Esophagus muscularis mucosa (tissue), 4 donors: Measurements from ENCODE around the gene SLITRK3. TPM values are rescaled to one million over a fixed set of nuclear protein-coding genes. Genes with fewer than 3 reads are reported as not detected.

ENCODE experiments used
- DNase-seq: peaks from one replicate; pipeline ENCODE4 v3.0.0-alpha.2; 2017; ENCODE audit errors: extremely low spot score
- H3K27ac ChIP-seq, 4 donors: fragments of 200-600 bp; sonication (generic); replicated peaks in 1 of 4; 1 replicate in 3 of 4; 2 replicates in 1 of 4; pipeline ENCODE4 v1.5.1; 2016 to 2019; ENCODE audit warnings: mild to moderate bottlenecking in 1 of 4
- H3K27me3 ChIP-seq, 4 donors: fragments of 200-600 bp; sonication (generic); one replicate each; pipeline versions ENCODE4 v1.5.1 to v1.6.0; 2016 to 2019
- H3K36me3 ChIP-seq, 4 donors: fragments of 200-600 bp; sonication (generic); one replicate each; pipeline ENCODE4 v1.5.1; 2016 to 2019
- H3K4me1 ChIP-seq, 4 donors: fragments of 200-600 bp; sonication (generic); one replicate each; pipeline ENCODE4 v1.5.1; 2016 to 2019
- H3K4me3 ChIP-seq, 4 donors: fragments of 200-600 bp; sonication (generic); 1 replicate in 2 of 4; 2 replicates in 2 of 4; pipeline ENCODE4 v1.5.1; 2016 to 2019; ENCODE audit warnings: mild to moderate bottlenecking in 4 of 4, moderate library complexity in 1 of 4
- H3K9me3 ChIP-seq, 4 donors: fragments of 200-600 bp; sonication (generic); 1 replicate in 3 of 4; 2 replicates in 1 of 4; pipeline ENCODE4 v1.5.1; 2016 to 2019
- CTCF ChIP-seq, 3 experiments: fragments of 200-600 bp in 2 of 3; fragments of 450-650 bp in 1 of 3; sonication (generic) in 2 of 3; IDR thresholded peaks; one replicate each; pipeline ENCODE4 v1.5.1; 2017 to 2019; ENCODE audit warnings: antibody characterized with exemption in 3 of 3, mild to moderate bottlenecking in 2 of 3, moderate library complexity in 1 of 3
- EP300 ChIP-seq: sonication (generic); formaldehyde crosslinking; IDR thresholded peaks from one replicate; pipeline ENCODE4 v1.6.1; 2017; ENCODE audit warnings: antibody characterized with exemption
- POLR2A ChIP-seq: fragments of 450-650 bp; IDR thresholded peaks from one replicate; pipeline ENCODE4 v1.6.1; 2017; ENCODE audit warnings: antibody characterized with exemption, moderate library complexity, mild to moderate bottlenecking, low read depth
- POLR2AphosphoS5 ChIP-seq, 2 donors: sonication (generic); formaldehyde crosslinking; IDR thresholded peaks; one replicate each; pipeline ENCODE4 v1.6.1; 2017; ENCODE audit warnings: antibody characterized with exemption in 2 of 2
- WGBS: methylation state at CpG from one replicate; pipeline ENCODE4 v1.1.5; 2018; 5-methylcytosine and 5-hydroxymethylcytosine counted together
- intact Hi-C: fragments of 100-400 bp; cut with DNase I; formaldehyde crosslinking; loops from one replicate; pipeline ENCODE4 v1.15.1; 2023
- total RNA-seq, 4 donors: library from RNA; depleted of rRNA; stranded (reverse); fragments of >200 nt; gene quantifications; one replicate each; pipeline versions ENCODE4 v1.1.0 to v1.2.1, GENCODE V29; 2016

The SLITRK3 gene
- total RNA-seq: 10 to 100 TPM; 14.5 to 29.3 (median 16.9) TPM

- no peak for TF ChIP-seq CTCF (IDR thresholded peaks at IDR 0.05)
- TF ChIP-seq POLR2A: no peak
- no peak for TF ChIP-seq EP300
- no peak for TF ChIP-seq POLR2AphosphoS5 (IDR thresholded peaks at IDR 0.05)
- Histone ChIP-seq H3K36me3 (no peaks in the 10 kb centered on the region), H3K4me3 (peak within 1 kb of the TSS; percentile 67 to 74 (median 70)), H3K27me3 (peaks cover 0 to 47% (median 14%) of the 10 kb centered on the region in 4 donors), H3K4me1 (peaks cover 30 to 51% (median 36%) of the 10 kb centered on the region in 4 donors), H3K27ac (peak within 1 kb of the TSS; percentile 85 to 93 (median 89)), H3K9me3 (no peaks in the 10 kb centered on the region)
- no peak for DNase-seq
- whole genome bisulfite sequencing: 1% methylated on average over 37 of the region's 43 CpGs
- intact Hi-C loops: no loop called here
These were observed at the start of gene SLITRK3 for GRCh38 chr3:165195640-165196576. Gene SLITRK3, minus strand, starts transcription at chr3:165196384. Its CDS starts 5,554 bp downstream, at chr3:165190830.

GRCh38 chr3:165243597-165243996, 47.4 kb upstream of the SLITRK3 start:
- intact Hi-C loops: no loop called here
- H3K36me3 ChIP-seq: no peaks in the 10 kb centered on the region
- no peaks in the 10 kb centered on the region for H3K9me3 ChIP-seq
- TF ChIP-seq EP300: no peak
- no peak for TF ChIP-seq POLR2A
- TF ChIP-seq POLR2AphosphoS5 (IDR thresholded peaks at IDR 0.05): no peak
- no peak for TF ChIP-seq CTCF (IDR thresholded peaks at IDR 0.05)
- DNase-seq: no peak
- H3K4me1 ChIP-seq: no peaks in the 10 kb centered on the region
- no peak overlapping the region for H3K4me3 ChIP-seq
- H3K27ac ChIP-seq: no peak overlapping the region
- H3K27me3 ChIP-seq: no peaks in the 10 kb centered on the region

- no peaks in the 10 kb centered on the region for H3K27me3 ChIP-seq
- no peak for DNase-seq
- no peak overlapping the region for H3K27ac ChIP-seq
- no peak overlapping the region for H3K4me3 ChIP-seq
- H3K36me3 ChIP-seq: no peaks in the 10 kb centered on the region
- intact Hi-C loops: no loop called here
- H3K4me1 ChIP-seq: no peaks in the 10 kb centered on the region
- H3K9me3 ChIP-seq: no peaks in the 10 kb centered on the region
- TF ChIP-seq POLR2AphosphoS5 (IDR thresholded peaks at IDR 0.05) (no peak), EP300 (no peak), POLR2A (no peak)
- 96% methylated on average over 5 of the region's 5 CpGs for WGBS
These were observed 37.5 kb upstream of the SLITRK3 start for GRCh38 chr3:165233501-165234195.

- Histone ChIP-seq H3K9me3 (no peaks in the 10 kb centered on the region), H3K27me3 (no peaks in the 10 kb centered on the region), H3K36me3 (no peaks in the 10 kb centered on the region), H3K27ac (no peak overlapping the region), H3K4me3 (no peak overlapping the region), H3K4me1 (no peaks in the 10 kb centered on the region)
- TF ChIP-seq POLR2AphosphoS5 (IDR thresholded peaks at IDR 0.05): no peak
- TF ChIP-seq EP300: no peak
- no peak for TF ChIP-seq CTCF (IDR thresholded peaks at IDR 0.05)
- no peak for TF ChIP-seq POLR2A
- no peak for DNase-seq
- WGBS: 86% methylated on average over 1 of the region's 1 CpG
- intact Hi-C loops: no loop called here
These were observed 29.4 kb upstream of the SLITRK3 start for GRCh38 chr3:165225604-165226003.

GRCh38 chr3:165217739-165218138, 21.6 kb upstream of the SLITRK3 start:
- peaks cover 0 to 54% (median 24%) of the 10 kb centered on the region in 4 donors for H3K4me1 ChIP-seq
- intact Hi-C loops: loop anchor here (10.0 kb wide), 1 partner anchor 597 kb away; no protein-coding TSS in a partner anchor
- DNase-seq: no peak
- peak overlapping the region in 1 of 4 donors; percentile 45 for H3K27ac ChIP-seq
- no peaks in the 10 kb centered on the region for H3K9me3 ChIP-seq
- H3K36me3 ChIP-seq: no peaks in the 10 kb centered on the region
- TF ChIP-seq EP300: no peak
- no peak for TF ChIP-seq CTCF (IDR thresholded peaks at IDR 0.05)
- TF ChIP-seq POLR2AphosphoS5 (IDR thresholded peaks at IDR 0.05): no peak
- WGBS: 22% methylated on average over 2 of the region's 2 CpGs
- H3K4me3 ChIP-seq: no peak overlapping the region
- no peaks in the 10 kb centered on the region for H3K27me3 ChIP-seq
